ENCODE results near the gene AIP.

The AIP gene

GRCh38 chr11:67468456-67468758 lies 14.4 kb upstream of the AIP start:
- Histone ChIP-seq H3K4me1 (no peaks in the 10 kb centered on the region), H2AFZ (peak overlapping the region; percentile 64)

GRCh38 chr11:67468759-67469507 lies 13.9 kb upstream of the AIP start, which contains the start of gene TMEM134:
Gene TMEM134, minus strand, starts transcription at chr11:67469251. Its CDS starts 59 bp downstream, at chr11:67469192.
- H3K4me2 ChIP-seq (ENCODE audit: low read length): peak within 1 kb of the TSS; percentile 94
- peak within 1 kb of the TSS; percentile 76 for H3K4me3 ChIP-seq (ENCODE audit: low read depth, low read length)
- TF ChIP-seq CTCF (IDR thresholded peaks at IDR 0.05): no peak
- no peaks in the 10 kb centered on the region for H3K4me1 ChIP-seq
- no peaks in the 10 kb centered on the region for H3K9me3 ChIP-seq (ENCODE audit: control insufficient read depth, low read length)
- no peaks in the 10 kb centered on the region for H3K27me3 ChIP-seq (ENCODE audit: control insufficient read depth, insufficient read depth, low read length)
- no peaks in the 10 kb centered on the region for H3K36me3 ChIP-seq (ENCODE audit: control insufficient read depth, insufficient read depth, low read length)
- peak within 1 kb of the TSS; percentile 92 for H2AFZ ChIP-seq
- H3K27ac ChIP-seq: peak within 1 kb of the TSS; percentile 70
- peak within 1 kb of the TSS; percentile 53 for H3K9ac ChIP-seq
- H3K79me2 ChIP-seq: no peaks in the 10 kb centered on the region

More at GRCh38 chr11:67468456-67468758, 14.4 kb upstream of the AIP start:
- H3K79me2 ChIP-seq: no peaks in the 10 kb centered on the region
- peak overlapping the region; percentile 75 for H3K4me2 ChIP-seq (ENCODE audit: low read length)
- H3K9ac ChIP-seq: no peak overlapping the region
- no peaks in the 10 kb centered on the region for H3K36me3 ChIP-seq (ENCODE audit: control insufficient read depth, insufficient read depth, low read length)
- peak overlapping the region; percentile 76 for H3K4me3 ChIP-seq (ENCODE audit: low read depth, low read length)
- peak overlapping the region; percentile 69 for H3K27ac ChIP-seq
- no peak for TF ChIP-seq CTCF (IDR thresholded peaks at IDR 0.05)
- no peaks in the 10 kb centered on the region for H3K9me3 ChIP-seq (ENCODE audit: control insufficient read depth, low read length)
- H3K27me3 ChIP-seq (ENCODE audit: control insufficient read depth, insufficient read depth, low read length): no peaks in the 10 kb centered on the region

GRCh38 chr11:67469508-67469811 lies 13.4 kb upstream of the AIP start:
- Histone ChIP-seq H2AFZ (peak overlapping the region; percentile 92), H3K36me3 (ENCODE audit: control insufficient read depth, insufficient read depth, low read length) (no peaks in the 10 kb centered on the region), H3K79me2 (no peaks in the 10 kb centered on the region), H3K4me3 (ENCODE audit: low read depth, low read length) (peak overlapping the region; percentile 69), H3K4me2 (ENCODE audit: low read length) (peak overlapping the region; percentile 94), H3K4me1 (no peaks in the 10 kb centered on the region), H3K9me3 (ENCODE audit: control insufficient read depth, low read length) (no peaks in the 10 kb centered on the region), H3K27ac (peak overlapping the region; percentile 70), H3K27me3 (ENCODE audit: control insufficient read depth, insufficient read depth, low read length) (no peaks in the 10 kb centered on the region), H3K9ac (no peak overlapping the region)
- TF ChIP-seq CTCF (IDR thresholded peaks at IDR 0.05): no peak

- H3K4me1 ChIP-seq: no peaks in the 10 kb centered on the region
- no peaks in the 10 kb centered on the region for H3K27me3 ChIP-seq (ENCODE audit: control insufficient read depth, insufficient read depth, low read length)
- TF ChIP-seq CTCF (IDR thresholded peaks at IDR 0.05): no peak
- no peak overlapping the region for H3K27ac ChIP-seq
- H2AFZ ChIP-seq: no peak overlapping the region
- H3K79me2 ChIP-seq: no peaks in the 10 kb centered on the region
- no peaks in the 10 kb centered on the region for H3K9me3 ChIP-seq (ENCODE audit: control insufficient read depth, low read length)
- no peak overlapping the region for H3K4me2 ChIP-seq (ENCODE audit: low read length)
- no peak overlapping the region for H3K4me3 ChIP-seq (ENCODE audit: low read depth, low read length)
- no peak overlapping the region for H3K9ac ChIP-seq
- no peaks in the 10 kb centered on the region for H3K36me3 ChIP-seq (ENCODE audit: control insufficient read depth, insufficient read depth, low read length)
Observed at GRCh38 chr11:67470337-67471002, 12.4 kb upstream of the AIP start.
